ENCODE measurements around the gene CDON.

CDON gene

GRCh38 chr11:126080161-126080941, 17.7 kb upstream of the CDON start:
- H3K27ac ChIP-seq (ENCODE audit: low read length): peak overlapping the region; percentile 48
- no peaks in the 10 kb centered on the region for H3K9me3 ChIP-seq (ENCODE audit: control insufficient read depth, low read depth, low read length)
- peak overlapping the region; percentile 16 for H3K9ac ChIP-seq (ENCODE audit: low read length)
- H3K27me3 ChIP-seq (ENCODE audit: control insufficient read depth, insufficient read depth, low read length): peaks cover 5% of the 10 kb centered on the region
- H3K36me3 ChIP-seq (ENCODE audit: control insufficient read depth, low read depth, low read length): no peaks in the 10 kb centered on the region
- peaks cover 44% of the 10 kb centered on the region for H3K4me1 ChIP-seq (ENCODE audit: control insufficient read depth, low read depth, low read length)
- no peak overlapping the region for H3K4me3 ChIP-seq (ENCODE audit: low read length)

GRCh38 chr11:126079621-126080124, 17.0 kb upstream of the CDON start:
- Histone ChIP-seq H3K27me3 (ENCODE audit: control insufficient read depth, insufficient read depth, low read length) (peaks cover 5% of the 10 kb centered on the region), H3K4me3 (ENCODE audit: low read length) (no peak overlapping the region), H3K27ac (ENCODE audit: low read length) (peak overlapping the region; percentile 48), H3K4me1 (ENCODE audit: control insufficient read depth, low read depth, low read length) (peaks cover 44% of the 10 kb centered on the region), H3K9ac (ENCODE audit: low read length) (peak overlapping the region; percentile 16), H3K9me3 (ENCODE audit: control insufficient read depth, low read depth, low read length) (no peaks in the 10 kb centered on the region), H3K36me3 (ENCODE audit: control insufficient read depth, low read depth, low read length) (no peaks in the 10 kb centered on the region)

GRCh38 chr11:126076641-126077040, 14.0 kb upstream of the CDON start:
- Histone ChIP-seq H3K27ac (ENCODE audit: low read length) (no peak overlapping the region), H3K27me3 (ENCODE audit: control insufficient read depth, insufficient read depth, low read length) (no peaks in the 10 kb centered on the region), H3K9me3 (ENCODE audit: control insufficient read depth, low read depth, low read length) (no peaks in the 10 kb centered on the region), H3K4me3 (ENCODE audit: low read length) (no peak overlapping the region), H3K4me1 (ENCODE audit: control insufficient read depth, low read depth, low read length) (peaks cover 36% of the 10 kb centered on the region), H3K36me3 (ENCODE audit: control insufficient read depth, low read depth, low read length) (no peaks in the 10 kb centered on the region), H3K9ac (ENCODE audit: low read length) (no peak overlapping the region)

- H3K36me3 ChIP-seq (ENCODE audit: control insufficient read depth, low read depth, low read length): no peaks in the 10 kb centered on the region
- no peak overlapping the region for H3K4me3 ChIP-seq (ENCODE audit: low read length)
- no peaks in the 10 kb centered on the region for H3K27me3 ChIP-seq (ENCODE audit: control insufficient read depth, insufficient read depth, low read length)
- H3K9me3 ChIP-seq (ENCODE audit: control insufficient read depth, low read depth, low read length): no peaks in the 10 kb centered on the region
- peaks cover 20% of the 10 kb centered on the region for H3K4me1 ChIP-seq (ENCODE audit: control insufficient read depth, low read depth, low read length)
- H3K9ac ChIP-seq (ENCODE audit: low read length): no peak overlapping the region
- no peak overlapping the region for H3K27ac ChIP-seq (ENCODE audit: low read length)
These were observed 10.3 kb upstream of the CDON start for GRCh38 chr11:126072801-126073594.

GRCh38 chr11:126072141-126072741, 9.6 kb upstream of the CDON start:
- Histone ChIP-seq H3K27ac (ENCODE audit: low read length) (no peak overlapping the region), H3K27me3 (ENCODE audit: control insufficient read depth, insufficient read depth, low read length) (no peaks in the 10 kb centered on the region), H3K4me1 (ENCODE audit: control insufficient read depth, low read depth, low read length) (peaks cover 20% of the 10 kb centered on the region), H3K9me3 (ENCODE audit: control insufficient read depth, low read depth, low read length) (no peaks in the 10 kb centered on the region), H3K36me3 (ENCODE audit: control insufficient read depth, low read depth, low read length) (no peaks in the 10 kb centered on the region), H3K9ac (ENCODE audit: low read length) (no peak overlapping the region), H3K4me3 (ENCODE audit: low read length) (no peak overlapping the region)

GRCh38 chr11:126063507-126063852, 814 bp upstream of the CDON start:
- Histone ChIP-seq H3K4me1 (ENCODE audit: control insufficient read depth, low read depth, low read length) (peaks cover 21% of the 10 kb centered on the region), H3K9me3 (ENCODE audit: control insufficient read depth, low read depth, low read length) (no peaks in the 10 kb centered on the region), H3K27me3 (ENCODE audit: control insufficient read depth, insufficient read depth, low read length) (no peaks in the 10 kb centered on the region), H3K36me3 (ENCODE audit: control insufficient read depth, low read depth, low read length) (no peaks in the 10 kb centered on the region), H3K9ac (ENCODE audit: low read length) (no peak overlapping the region), H3K27ac (ENCODE audit: low read length) (no peak overlapping the region), H3K4me3 (ENCODE audit: low read length) (peak overlapping the region; percentile 51)

GRCh38 chr11:126061707-126062678, 673 bp downstream of the CDON start:
- H3K4me3 ChIP-seq (ENCODE audit: low read length): peak overlapping the region; percentile 70
- peaks cover 21% of the 10 kb centered on the region for H3K4me1 ChIP-seq (ENCODE audit: control insufficient read depth, low read depth, low read length)
- no peak overlapping the region for H3K27ac ChIP-seq (ENCODE audit: low read length)
- peak overlapping the region; percentile 41 for H3K9ac ChIP-seq (ENCODE audit: low read length)
- no peaks in the 10 kb centered on the region for H3K9me3 ChIP-seq (ENCODE audit: control insufficient read depth, low read depth, low read length)
- H3K36me3 ChIP-seq (ENCODE audit: control insufficient read depth, low read depth, low read length): no peaks in the 10 kb centered on the region
- no peaks in the 10 kb centered on the region for H3K27me3 ChIP-seq (ENCODE audit: control insufficient read depth, insufficient read depth, low read length)

GRCh38 chr11:126060757-126061171, 1.9 kb downstream of the CDON start:
- Histone ChIP-seq H3K9me3 (ENCODE audit: control insufficient read depth, low read depth, low read length) (no peaks in the 10 kb centered on the region), H3K27me3 (ENCODE audit: control insufficient read depth, insufficient read depth, low read length) (no peaks in the 10 kb centered on the region), H3K4me3 (ENCODE audit: low read length) (no peak overlapping the region), H3K27ac (ENCODE audit: low read length) (no peak overlapping the region), H3K9ac (ENCODE audit: low read length) (no peak overlapping the region), H3K36me3 (ENCODE audit: control insufficient read depth, low read depth, low read length) (no peaks in the 10 kb centered on the region), H3K4me1 (ENCODE audit: control insufficient read depth, low read depth, low read length) (peaks cover 21% of the 10 kb centered on the region)

GRCh38 chr11:126059238-126059781, 3.4 kb downstream of the CDON start:
- Histone ChIP-seq H3K36me3 (ENCODE audit: control insufficient read depth, low read depth, low read length) (no peaks in the 10 kb centered on the region), H3K27ac (ENCODE audit: low read length) (no peak overlapping the region), H3K9me3 (ENCODE audit: control insufficient read depth, low read depth, low read length) (no peaks in the 10 kb centered on the region), H3K27me3 (ENCODE audit: control insufficient read depth, insufficient read depth, low read length) (no peaks in the 10 kb centered on the region), H3K9ac (ENCODE audit: low read length) (no peak overlapping the region), H3K4me3 (ENCODE audit: low read length) (peak overlapping the region; percentile 25), H3K4me1 (ENCODE audit: control insufficient read depth, low read depth, low read length) (peaks cover 21% of the 10 kb centered on the region)

- no peaks in the 10 kb centered on the region for H3K36me3 ChIP-seq (ENCODE audit: control insufficient read depth, low read depth, low read length)
- H3K9ac ChIP-seq (ENCODE audit: low read length): no peak overlapping the region
- peaks cover 18% of the 10 kb centered on the region for H3K4me1 ChIP-seq (ENCODE audit: control insufficient read depth, low read depth, low read length)
- no peaks in the 10 kb centered on the region for H3K9me3 ChIP-seq (ENCODE audit: control insufficient read depth, low read depth, low read length)
- no peaks in the 10 kb centered on the region for H3K27me3 ChIP-seq (ENCODE audit: control insufficient read depth, insufficient read depth, low read length)
- H3K4me3 ChIP-seq (ENCODE audit: low read length): no peak overlapping the region
- no peak overlapping the region for H3K27ac ChIP-seq (ENCODE audit: low read length)
These were observed 4.4 kb downstream of the CDON start for GRCh38 chr11:126058105-126058874.
